Mesothelial cell of epicardium (in vitro differentiated cells): ENCODE measurements around the gene TFEC. TPM values are rescaled to one million over a fixed set of nuclear protein-coding genes. Genes with fewer than 3 reads are reported as not detected.

Experiments used
- DNase-seq, 2 experiments: peaks; one replicate each; pipeline ENCODE4 v3.0.0; 2021; ENCODE audit warnings: low spot score in 2 of 2; ENCODE audit not compliant: unreplicated experiment in 2 of 2
- H3K27ac Mint-ChIP-seq: 2 replicates; pipeline ENCODE4 v1.8.0; 2021; ENCODE audit warnings: mixed read lengths
- H3K27me3 Mint-ChIP-seq: 2 replicates; pipeline ENCODE4 v1.8.0; 2021; ENCODE audit warnings: low read depth, mixed read lengths
- H3K36me3 Mint-ChIP-seq: 2 replicates; pipeline ENCODE4 v1.8.0; 2021; ENCODE audit warnings: mixed read lengths
- H3K4me1 Mint-ChIP-seq: 2 replicates; pipeline ENCODE4 v1.8.0; 2021; ENCODE audit warnings: mixed read lengths
- H3K4me3 Mint-ChIP-seq: 2 replicates; pipeline ENCODE4 v1.8.0; 2021; ENCODE audit warnings: mild to moderate bottlenecking, moderate library complexity, mixed read lengths
- H3K9me3 Mint-ChIP-seq: 2 replicates; pipeline ENCODE4 v1.8.0; 2021; ENCODE audit warnings: mixed read lengths
- total RNA-seq: library from RNA; stranded (reverse); gene quantifications from 3 replicates; pipeline ENCODE4 v1.2.1, GENCODE V29; 2021
- TF ChIP-seq, protein P1 (sequence below): fragments of 200-600 bp; sonication (generic); IDR thresholded peaks from one replicate; pipeline ENCODE4 v1.5.0; 2021; ENCODE audit warnings: antibody characterized with exemption; ENCODE audit not compliant: unreplicated experiment

The TFEC gene, protein sequence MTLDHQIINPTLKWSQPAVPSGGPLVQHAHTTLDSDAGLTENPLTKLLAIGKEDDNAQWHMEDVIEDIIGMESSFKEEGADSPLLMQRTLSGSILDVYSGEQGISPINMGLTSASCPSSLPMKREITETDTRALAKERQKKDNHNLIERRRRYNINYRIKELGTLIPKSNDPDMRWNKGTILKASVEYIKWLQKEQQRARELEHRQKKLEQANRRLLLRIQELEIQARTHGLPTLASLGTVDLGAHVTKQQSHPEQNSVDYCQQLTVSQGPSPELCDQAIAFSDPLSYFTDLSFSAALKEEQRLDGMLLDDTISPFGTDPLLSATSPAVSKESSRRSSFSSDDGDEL
- 0.11 to 0.49 TPM (median 0.44 TPM) in 3 replicates for total RNA-seq

DNA sequence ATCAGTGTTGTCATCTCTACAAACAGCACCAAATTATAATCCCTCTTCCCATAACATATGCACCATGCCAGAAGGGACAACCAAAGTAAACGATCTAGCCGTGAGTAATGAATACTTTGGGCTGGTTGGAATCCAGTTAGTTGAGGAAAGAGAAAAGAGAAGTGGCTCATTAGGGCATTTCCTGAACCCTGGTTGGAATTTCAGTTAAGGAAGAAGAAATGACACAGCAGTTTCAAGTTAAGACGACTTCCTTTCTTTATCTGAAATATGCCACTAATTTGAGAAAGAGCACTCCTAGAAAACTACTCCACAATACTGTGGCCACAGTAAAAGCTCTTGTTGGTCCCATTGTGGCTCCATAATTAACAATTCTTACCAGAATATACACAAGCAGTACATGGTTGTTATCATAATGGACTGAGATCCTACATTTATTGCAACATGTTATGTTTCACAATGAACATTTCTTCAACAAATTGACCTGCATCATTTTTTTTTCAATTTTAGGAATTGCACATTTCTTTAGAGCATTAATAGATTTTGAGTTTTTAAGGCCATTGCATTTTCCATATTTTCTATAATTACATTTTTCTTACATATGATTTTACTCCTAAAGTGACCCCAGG is at the start of gene TFEC:
TFEC (minus strand) TSS at position 113 of the 626 bp plus-strand sequence. CDS start 46,322 bp downstream, outside the sequence.
- DNase-seq = no peak
- H3K36me3 Mint-ChIP-seq = no peaks in the 10 kb centered on the region
- H3K9me3 Mint-ChIP-seq = peaks cover 7% of the 10 kb centered on the region
- no peak within 1 kb of the TSS for H3K27ac Mint-ChIP-seq
- TF ChIP-seq, protein P1, sequence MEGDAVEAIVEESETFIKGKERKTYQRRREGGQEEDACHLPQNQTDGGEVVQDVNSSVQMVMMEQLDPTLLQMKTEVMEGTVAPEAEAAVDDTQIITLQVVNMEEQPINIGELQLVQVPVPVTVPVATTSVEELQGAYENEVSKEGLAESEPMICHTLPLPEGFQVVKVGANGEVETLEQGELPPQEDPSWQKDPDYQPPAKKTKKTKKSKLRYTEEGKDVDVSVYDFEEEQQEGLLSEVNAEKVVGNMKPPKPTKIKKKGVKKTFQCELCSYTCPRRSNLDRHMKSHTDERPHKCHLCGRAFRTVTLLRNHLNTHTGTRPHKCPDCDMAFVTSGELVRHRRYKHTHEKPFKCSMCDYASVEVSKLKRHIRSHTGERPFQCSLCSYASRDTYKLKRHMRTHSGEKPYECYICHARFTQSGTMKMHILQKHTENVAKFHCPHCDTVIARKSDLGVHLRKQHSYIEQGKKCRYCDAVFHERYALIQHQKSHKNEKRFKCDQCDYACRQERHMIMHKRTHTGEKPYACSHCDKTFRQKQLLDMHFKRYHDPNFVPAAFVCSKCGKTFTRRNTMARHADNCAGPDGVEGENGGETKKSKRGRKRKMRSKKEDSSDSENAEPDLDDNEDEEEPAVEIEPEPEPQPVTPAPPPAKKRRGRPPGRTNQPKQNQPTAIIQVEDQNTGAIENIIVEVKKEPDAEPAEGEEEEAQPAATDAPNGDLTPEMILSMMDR = no peak
- no peak within 1 kb of the TSS for H3K4me3 Mint-ChIP-seq
- no peaks in the 10 kb centered on the region for H3K27me3 Mint-ChIP-seq
- peaks cover 6% of the 10 kb centered on the region for H3K4me1 Mint-ChIP-seq

DNA sequence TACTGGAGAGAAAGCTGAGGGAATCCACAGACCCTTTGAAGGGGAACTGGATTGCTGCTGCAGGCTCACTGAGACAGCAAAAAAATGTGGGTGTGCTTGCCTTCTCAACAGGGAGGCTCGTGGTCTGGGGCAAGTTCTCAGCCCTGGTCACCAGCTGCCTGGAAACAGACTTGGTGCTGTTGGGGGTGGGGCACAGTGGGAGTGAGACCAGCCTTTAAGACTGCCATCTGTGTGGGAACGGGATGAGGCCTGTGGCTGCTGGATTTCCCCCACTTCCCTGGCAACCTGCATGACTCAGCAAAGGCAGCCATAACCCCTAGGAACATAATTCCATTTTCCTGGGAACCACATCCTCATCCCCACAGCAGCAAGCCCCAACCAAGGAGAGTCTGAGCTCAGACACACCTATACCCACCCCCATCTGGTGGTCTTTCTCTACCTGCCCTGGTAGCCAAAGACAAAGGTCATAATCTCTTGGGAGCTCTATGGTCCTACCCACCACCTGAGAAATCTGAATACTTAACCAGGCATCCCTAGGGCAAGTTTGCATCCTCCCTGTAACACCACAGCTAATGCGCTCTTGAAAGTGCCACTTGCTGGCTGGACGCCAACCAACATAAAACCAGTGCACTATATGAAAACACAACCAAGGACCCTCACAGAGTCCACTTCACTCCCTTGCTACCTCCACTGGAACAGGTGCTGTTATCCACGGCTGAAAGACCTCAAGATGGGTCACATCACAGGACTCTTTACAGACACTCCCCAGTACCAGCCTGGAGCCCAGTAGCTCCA is 45.0 kb upstream of the TFEC start:
- no peak for DNase-seq
- TF ChIP-seq, protein P1 = no peak
- H3K27ac Mint-ChIP-seq = no peak overlapping the region
- peaks cover 46% of the 10 kb centered on the region for H3K9me3 Mint-ChIP-seq
- H3K4me1 Mint-ChIP-seq = no peaks in the 10 kb centered on the region
- no peaks in the 10 kb centered on the region for H3K27me3 Mint-ChIP-seq
- H3K4me3 Mint-ChIP-seq = no peak overlapping the region
- H3K36me3 Mint-ChIP-seq = peaks cover 1% of the 10 kb centered on the region

DNA sequence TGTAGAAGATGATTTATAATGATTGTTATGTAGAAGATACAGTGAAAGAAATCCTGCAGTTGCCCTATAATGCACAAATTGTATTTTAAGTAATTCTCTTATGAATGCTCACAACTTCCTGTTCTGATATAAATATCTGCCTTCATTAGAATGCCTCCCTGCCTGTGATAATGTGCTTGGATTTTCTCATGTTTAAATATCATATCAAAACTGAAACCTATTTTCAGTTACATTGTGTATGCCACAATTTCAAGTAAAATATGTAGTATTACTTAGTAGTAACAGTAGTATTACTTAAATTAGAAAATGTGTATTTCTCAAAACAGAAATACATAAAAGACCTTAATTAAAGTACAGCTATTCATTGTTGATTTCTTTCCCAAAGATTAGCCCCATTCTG is 41.1 kb upstream of the TFEC start:
- H3K27me3 Mint-ChIP-seq = peaks cover 2% of the 10 kb centered on the region
- H3K36me3 Mint-ChIP-seq = no peaks in the 10 kb centered on the region
- no peak overlapping the region for H3K27ac Mint-ChIP-seq
- no peak overlapping the region for H3K4me3 Mint-ChIP-seq
- TF ChIP-seq, protein P1 = no peak
- DNase-seq = no peak
- H3K9me3 Mint-ChIP-seq = peaks cover 9% of the 10 kb centered on the region
- no peaks in the 10 kb centered on the region for H3K4me1 Mint-ChIP-seq

DNA sequence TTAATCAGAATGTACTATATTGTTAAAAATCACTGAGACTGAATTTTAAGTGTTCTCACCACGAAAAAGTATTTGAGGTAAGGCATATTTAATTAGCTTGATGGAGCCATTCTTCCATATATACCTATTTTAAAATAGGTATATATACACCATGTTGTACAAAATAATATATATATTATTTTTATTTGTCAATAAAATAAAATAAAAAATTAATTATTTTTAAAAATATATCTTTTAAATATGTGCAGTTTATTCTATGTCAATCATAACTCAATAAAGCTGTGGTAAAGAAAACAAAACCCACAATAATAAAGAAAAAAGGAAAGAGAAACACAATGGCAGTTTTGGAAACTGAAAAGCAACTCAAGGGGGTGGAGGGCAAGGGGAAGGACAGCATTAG is 33.6 kb upstream of the TFEC start:
- TF ChIP-seq, protein P1 = no peak
- Mint-ChIP-seq H3K4me1 (no peaks in the 10 kb centered on the region), H3K27ac (no peak overlapping the region), H3K36me3 (no peaks in the 10 kb centered on the region), H3K9me3 (peaks cover 3% of the 10 kb centered on the region), H3K27me3 (peaks cover 2% of the 10 kb centered on the region), H3K4me3 (no peak overlapping the region)
- no peak for DNase-seq

DNA sequence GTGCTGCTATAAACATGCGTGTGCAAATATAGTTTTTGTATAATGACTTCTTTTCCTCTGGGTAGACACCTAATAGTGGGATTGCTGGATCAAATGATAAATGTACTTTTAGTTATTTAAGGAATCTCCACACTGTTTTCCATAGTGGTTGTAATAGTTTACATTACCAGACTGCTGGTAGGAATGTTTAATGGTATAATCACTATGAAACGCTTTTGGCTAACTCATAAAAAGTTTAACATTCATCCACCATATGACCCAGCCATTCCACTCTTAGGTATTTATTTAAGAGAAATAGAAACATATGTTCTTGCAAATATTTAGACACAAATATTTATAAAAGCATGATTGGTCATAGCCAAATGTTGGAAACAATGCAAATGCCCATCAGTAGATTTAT is 32.1 kb upstream of the TFEC start:
- no peak overlapping the region for H3K27ac Mint-ChIP-seq
- no peaks in the 10 kb centered on the region for H3K36me3 Mint-ChIP-seq
- peaks cover 3% of the 10 kb centered on the region for H3K9me3 Mint-ChIP-seq
- DNase-seq = no peak
- H3K27me3 Mint-ChIP-seq = no peaks in the 10 kb centered on the region
- H3K4me3 Mint-ChIP-seq = no peak overlapping the region
- TF ChIP-seq, protein P1 = no peak
- no peaks in the 10 kb centered on the region for H3K4me1 Mint-ChIP-seq
